Measurements from ENCODE around the gene IER3IP1.

GRCh38 chr18:47206945-47207637 is 30.9 kb upstream of the IER3IP1 start:
- TF ChIP-seq, protein P1, sequence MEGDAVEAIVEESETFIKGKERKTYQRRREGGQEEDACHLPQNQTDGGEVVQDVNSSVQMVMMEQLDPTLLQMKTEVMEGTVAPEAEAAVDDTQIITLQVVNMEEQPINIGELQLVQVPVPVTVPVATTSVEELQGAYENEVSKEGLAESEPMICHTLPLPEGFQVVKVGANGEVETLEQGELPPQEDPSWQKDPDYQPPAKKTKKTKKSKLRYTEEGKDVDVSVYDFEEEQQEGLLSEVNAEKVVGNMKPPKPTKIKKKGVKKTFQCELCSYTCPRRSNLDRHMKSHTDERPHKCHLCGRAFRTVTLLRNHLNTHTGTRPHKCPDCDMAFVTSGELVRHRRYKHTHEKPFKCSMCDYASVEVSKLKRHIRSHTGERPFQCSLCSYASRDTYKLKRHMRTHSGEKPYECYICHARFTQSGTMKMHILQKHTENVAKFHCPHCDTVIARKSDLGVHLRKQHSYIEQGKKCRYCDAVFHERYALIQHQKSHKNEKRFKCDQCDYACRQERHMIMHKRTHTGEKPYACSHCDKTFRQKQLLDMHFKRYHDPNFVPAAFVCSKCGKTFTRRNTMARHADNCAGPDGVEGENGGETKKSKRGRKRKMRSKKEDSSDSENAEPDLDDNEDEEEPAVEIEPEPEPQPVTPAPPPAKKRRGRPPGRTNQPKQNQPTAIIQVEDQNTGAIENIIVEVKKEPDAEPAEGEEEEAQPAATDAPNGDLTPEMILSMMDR (IDR thresholded peaks at IDR 0.05; ENCODE audit: borderline replicate concordance, extremely low read depth, low read length, poor library complexity, severe bottlenecking): no peak
- no peak for TF ChIP-seq EZH2 (IDR thresholded peaks at IDR 0.05; ENCODE audit: borderline replicate concordance, low read depth, low read length, severe bottlenecking)
